Stimulated activated CD4-positive, alpha-beta T cell treated with anti-CD3 and anti-CD28 coated beads, Interleukin-4, amount 100 ng/mL, for 4 hours (primary cell): ENCODE data around the gene NAALADL2.
"Not testable (repeated sequence)": the region's sequence is repeated elsewhere in the genome, so short reads cannot be mapped to it uniquely, and the experiment has no call there.

ENCODE experiments used
- DNase-seq, 2 experiments: peaks; one replicate each; pipeline ENCODE4 v3.0.0-alpha.2; 2020

Gene NAALADL2

DNA sequence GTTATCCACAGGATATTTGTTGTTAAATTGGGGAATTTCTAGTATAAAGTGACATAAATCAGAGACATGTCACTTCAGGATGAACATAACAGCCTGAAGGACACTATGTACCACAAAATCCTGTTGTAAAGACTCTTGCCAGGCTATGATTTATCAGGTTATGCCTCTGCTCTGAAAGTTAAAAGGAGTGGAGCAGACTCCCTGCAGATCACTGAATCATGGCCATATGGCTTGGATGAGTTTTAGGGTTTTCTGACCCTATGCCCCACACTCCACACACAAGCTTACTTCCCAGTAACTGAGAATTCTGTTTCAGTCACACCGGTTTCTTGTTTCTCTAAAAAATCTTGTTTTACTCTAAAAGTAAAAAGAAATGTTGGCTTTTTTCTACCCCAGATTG, 869.4 kb downstream of the NAALADL2 start:
- no peak for DNase-seq

DNA sequence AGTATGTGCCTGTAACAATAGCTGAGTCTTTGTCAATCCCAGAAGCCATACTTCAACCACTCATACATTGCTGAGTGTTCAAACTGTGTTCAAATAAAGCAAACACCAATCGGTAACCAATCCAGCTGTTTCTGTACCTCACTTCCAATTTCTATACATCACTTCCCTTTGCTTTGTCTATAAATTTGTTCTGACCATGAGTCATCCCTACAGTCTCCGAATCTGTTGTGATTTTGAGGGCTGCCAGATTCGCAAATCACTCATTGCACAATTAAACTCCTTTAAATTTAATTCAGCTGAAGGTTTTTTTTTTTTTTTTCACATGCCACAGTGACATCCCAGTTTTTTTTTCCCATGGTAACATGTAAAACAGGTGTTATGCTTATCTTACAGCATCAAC, 870.3 kb downstream of the NAALADL2 start:
- DNase-seq = no peak

DNA sequence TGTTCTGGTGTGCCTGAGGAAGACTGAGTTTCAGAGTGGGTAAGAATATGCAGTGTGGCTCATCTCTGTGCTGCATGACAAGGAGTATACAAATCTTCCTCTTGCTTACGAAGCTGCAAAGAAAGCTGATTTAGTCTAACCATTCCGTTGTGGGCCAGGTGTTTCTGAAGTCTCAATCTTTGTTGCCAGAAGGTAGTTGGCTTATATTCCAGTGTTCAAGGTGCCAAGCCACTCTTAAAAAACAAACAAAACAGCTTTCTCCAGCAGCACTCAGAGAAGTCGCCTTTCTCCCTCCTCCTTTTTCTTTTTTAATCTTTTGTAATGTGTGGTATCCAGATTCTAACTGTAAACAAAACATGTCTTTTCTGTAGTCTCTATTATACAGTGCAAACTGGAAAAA, 872.4 kb downstream of the NAALADL2 start:
- no peak for DNase-seq

DNA sequence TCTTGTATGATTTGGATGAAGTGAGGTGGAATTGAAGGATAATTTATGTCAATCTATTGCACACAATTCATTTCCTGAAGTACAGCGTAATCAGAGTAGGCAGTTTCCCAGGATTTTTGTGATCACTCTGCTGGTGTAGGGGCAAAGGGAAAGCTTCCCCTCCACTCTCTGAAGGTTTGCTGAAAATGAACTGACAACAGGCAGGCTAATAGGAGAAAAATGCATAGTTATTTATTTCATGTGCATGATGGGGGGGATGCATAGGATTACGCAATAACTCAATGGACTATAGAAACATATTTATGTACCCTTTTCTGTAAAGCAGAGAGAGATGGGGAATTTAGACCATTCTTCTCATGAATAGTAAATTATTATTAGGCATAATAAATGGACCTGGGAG, 872.9 kb downstream of the NAALADL2 start:
- no peak for DNase-seq

DNA sequence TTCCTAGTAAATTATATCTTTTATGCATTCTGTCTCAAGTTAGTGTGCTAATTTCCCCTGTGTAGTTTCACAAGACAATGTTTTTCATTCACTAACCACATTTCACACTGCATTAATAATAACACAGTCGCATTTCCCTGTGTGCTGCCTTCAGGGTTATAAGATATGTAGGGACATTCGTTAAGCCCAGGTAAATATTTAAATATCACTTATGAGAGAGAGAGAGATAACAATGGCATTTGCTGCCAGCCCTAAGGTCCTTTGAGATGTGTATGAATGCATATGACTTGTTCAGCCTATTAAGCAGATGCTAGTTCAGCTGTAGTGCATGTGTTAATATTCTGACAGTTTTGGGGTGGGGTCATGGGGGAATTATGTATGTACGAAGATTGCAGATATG, 876.7 kb downstream of the NAALADL2 start:
- no peak for DNase-seq

- no peak for DNase-seq
These were observed 878.8 kb downstream of the NAALADL2 start for GRCh38 chr3:175737646-175738572.

DNA sequence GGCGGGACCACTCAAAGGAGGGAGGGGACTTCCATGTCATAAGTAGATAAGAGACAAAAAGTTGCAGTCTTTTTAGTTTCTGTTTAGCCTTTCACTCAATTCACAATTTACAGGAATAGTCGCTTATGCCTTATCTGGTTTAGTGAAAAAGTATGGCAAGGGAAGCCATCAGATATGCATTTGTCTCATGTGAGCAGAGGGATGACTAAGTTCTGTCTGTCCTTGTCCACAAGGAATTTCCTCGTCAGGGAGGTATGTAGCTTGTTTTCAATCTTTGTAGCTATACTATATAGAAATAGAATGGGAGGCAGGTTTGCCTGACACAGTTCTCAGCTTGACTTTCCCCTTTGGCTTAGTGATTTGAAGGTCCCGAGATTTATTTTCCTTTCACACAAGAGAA, 882.8 kb downstream of the NAALADL2 start:
- no peak for DNase-seq

GRCh38 chr3:175743733-175744400, 884.7 kb downstream of the NAALADL2 start:
- DNase-seq = no peak

GRCh38 chr3:175746308-175746707, 887.2 kb downstream of the NAALADL2 start:
- no peak for DNase-seq

DNA sequence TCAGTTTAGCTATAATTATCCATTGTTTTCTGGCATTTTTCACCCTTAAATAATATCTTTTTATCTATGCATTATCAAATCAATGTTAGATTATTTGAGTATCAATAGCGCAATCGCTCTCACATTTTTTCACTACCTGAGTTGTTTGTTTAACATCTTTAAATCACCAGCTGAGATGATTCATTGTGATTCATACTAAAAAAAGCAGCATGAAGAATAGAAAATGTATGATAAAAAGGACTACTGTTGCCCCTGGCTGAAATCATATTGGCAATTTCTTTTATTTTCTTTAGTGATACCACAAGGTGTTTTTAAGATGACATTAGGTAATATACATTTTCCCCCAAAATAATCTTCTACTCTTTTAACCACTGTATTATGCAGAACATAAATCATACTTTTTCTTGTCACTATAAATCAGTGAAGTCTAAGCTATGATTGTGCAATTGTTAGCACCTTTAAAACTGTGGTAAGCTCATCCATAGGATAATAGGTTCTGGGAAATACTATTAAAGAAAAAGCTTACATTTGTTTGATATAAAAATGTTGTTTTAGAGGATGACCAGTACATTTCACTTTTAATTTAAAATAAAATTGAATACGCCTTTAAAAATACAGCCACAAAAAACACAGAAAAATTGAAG, 889.1 kb downstream of the NAALADL2 start:
- no peak for DNase-seq

- DNase-seq = no peak
These were observed 890.8 kb downstream of the NAALADL2 start for GRCh38 chr3:175749981-175750380.

DNA sequence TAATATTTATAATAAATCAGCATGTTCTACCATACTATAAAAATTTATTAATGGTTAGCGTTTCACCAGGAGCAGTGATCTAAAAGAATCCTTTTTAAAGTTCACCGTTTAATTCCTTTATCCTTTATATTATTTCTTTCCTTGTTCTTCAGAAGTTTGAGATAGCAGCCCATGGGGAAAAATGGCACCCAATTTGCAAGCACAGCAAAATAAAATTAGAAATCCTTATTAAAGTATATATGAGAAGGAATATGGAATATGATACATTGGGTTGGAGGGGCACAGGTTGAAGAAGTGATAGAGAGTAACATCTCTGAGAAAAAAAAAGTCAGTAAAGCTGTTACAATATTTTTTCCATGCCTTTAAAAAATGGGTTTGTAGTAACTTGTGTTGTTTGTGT, 892.0 kb downstream of the NAALADL2 start:
- no peak for DNase-seq

- DNase-seq = no peak
These were observed 904.8 kb downstream of the NAALADL2 start for GRCh38 chr3:175763948-175764347.

DNA sequence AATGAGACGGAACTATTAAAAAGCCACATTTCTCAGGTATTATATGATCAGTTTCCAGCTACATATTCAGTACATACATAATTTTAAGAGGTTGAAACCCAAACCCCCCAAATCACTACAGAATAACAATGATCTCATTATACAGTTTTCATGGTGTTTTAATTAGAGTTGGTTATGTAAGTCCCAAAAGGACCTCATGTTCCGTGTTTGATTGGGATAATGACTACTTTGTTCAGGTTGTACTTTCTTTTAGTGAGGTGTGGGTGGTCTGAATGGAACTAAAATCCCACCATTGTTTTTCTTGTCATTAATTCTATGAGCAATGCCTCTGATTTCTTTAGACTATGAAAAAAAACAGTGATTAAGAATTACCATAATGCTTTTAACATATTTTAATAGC, 905.6 kb downstream of the NAALADL2 start:
- DNase-seq = no peak

DNA sequence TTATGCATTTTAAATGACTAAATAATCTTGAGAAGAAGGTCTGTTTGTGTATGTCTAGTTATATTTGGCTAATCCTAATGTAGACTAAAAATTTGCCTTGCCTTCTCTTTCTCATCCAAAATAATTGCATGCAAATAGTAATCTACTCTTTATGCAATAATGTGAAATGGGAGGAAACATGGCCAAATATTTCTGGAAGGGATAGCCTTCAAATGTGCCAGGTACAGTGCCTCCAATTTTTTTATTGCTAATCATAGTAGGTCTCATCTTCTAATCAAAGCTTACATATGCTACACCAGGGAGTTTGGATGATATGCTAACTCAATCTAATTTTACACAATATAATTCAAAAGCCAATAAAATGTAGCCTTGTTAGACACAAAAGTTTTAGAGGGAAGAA, 911.3 kb downstream of the NAALADL2 start:
- DNase-seq = no peak

DNA sequence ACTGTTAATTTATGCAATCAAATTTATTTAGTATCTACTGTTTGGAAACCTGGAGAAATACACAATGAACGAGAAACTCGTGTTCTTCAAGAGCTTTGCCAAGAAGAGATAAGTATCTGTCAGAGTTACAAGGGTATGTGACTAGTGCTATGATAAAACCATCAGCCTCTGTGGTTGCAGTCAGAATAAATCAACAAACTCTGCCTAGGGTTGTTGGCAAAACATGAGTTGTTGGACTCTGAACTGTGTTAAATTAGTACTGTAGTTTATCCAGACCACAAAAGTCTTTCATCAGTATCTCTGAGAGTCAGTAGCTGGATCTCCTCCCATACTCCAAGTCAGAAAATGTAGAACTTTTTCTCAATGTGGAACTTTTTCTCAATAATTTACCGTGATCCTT, 918.4 kb downstream of the NAALADL2 start:
- no peak for DNase-seq

DNA sequence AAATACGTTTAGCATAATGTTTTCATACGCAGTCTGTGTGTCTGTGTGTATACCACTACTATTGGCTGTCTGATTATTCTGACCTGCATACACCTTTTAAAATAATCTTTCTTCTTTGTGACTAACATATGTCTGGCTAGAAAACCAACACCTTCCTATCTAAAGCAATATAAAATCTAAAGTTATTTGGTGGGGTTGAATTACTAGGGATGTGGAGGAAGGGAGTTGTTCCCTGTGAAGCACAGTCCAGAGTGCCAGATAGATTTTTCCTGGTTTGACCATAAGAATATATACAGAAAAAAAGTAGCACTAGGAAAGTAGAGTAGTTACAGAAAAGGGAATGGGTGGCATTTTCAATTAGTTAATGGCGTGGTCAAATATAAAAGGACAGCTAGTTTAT, 918.8 kb downstream of the NAALADL2 start:
- no peak for DNase-seq

GRCh38 chr3:175778994-175779393, 919.9 kb downstream of the NAALADL2 start:
- no peak for DNase-seq

- DNase-seq = not testable (repeated sequence)
These were observed 928.0 kb downstream of the NAALADL2 start for GRCh38 chr3:175787109-175787508.

DNA sequence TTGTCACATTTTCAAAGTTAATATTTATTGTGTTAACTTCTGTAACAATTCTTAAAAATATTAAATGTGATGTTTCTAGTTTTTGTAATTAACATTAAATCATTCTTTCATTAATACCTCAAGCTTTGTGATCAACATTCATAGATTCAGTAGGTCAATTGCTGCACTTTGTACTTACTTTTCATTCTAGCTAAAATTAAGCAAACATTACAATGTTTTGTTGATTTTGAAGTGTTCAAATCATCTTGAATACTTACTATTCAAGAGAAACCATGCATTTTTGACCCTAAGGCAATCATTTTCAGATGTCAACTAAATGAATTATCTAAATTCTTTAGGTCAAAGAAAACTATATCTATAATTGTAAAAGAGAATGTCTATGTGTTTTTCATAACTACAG, 933.1 kb downstream of the NAALADL2 start:
- DNase-seq = no peak

DNA sequence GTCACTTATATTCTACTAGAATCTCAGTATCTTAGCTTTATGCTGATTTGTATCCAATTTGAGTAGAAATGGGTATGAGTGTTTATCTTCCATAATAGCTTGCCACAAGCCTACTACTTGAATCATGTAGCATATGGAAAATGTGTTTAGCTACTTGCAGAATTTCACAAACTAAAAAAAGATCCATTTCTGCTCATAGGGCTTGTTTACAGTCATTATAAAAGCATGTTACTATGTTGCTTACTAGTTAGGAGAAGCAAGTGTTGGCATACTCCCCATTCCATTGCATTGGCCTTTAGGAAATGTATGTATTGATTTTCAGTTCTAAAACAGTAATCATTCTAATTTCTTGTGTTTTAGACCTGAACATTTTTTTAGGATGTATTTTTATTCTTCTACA, 939.2 kb downstream of the NAALADL2 start:
- no peak for DNase-seq

- no peak for DNase-seq
These were observed 946.7 kb downstream of the NAALADL2 start for GRCh38 chr3:175805825-175806224.

DNA sequence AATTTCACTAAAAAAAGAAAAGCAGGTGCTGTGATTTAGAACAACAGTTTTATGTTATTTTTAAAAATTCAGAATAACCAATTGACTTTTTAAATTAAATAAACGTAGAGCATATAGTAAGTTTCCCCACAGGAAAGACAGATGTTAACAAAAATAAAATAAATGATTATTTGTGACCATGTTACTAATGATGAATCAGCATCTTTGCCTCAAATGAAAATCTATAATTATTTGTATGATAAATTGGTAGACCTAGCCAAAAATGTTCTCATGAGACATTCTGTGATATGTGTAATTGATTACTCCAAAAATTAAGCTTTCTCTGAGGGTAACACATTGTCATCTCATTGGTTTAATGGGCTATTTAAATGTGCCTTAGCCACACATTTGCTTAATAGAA, 948.0 kb downstream of the NAALADL2 start:
- DNase-seq = no peak
